Suprapubic skin (tissue), 4 donors: ENCODE data around the gene RASA1. TPM values are rescaled to one million over a fixed set of nuclear protein-coding genes. Genes with fewer than 3 reads are reported as not detected.

Experiments used
- DNase-seq, 2 donors: peaks; one replicate each; pipeline ENCODE4 v3.0.0-alpha.2; 2019; ENCODE audit warnings: low spot score in 2 of 2
- H3K27ac ChIP-seq: fragments of 200-600 bp; sonication (generic); one replicate; pipeline ENCODE4 v1.5.1; 2019
- H3K27me3 ChIP-seq: fragments of 200-600 bp; sonication (generic); one replicate; pipeline ENCODE4 v1.5.1; 2019
- H3K36me3 ChIP-seq: fragments of 200-600 bp; sonication (generic); one replicate; pipeline ENCODE4 v1.5.1; 2019
- H3K4me1 ChIP-seq: fragments of 200-600 bp; sonication (generic); one replicate; pipeline ENCODE4 v1.5.1; 2019
- H3K4me3 ChIP-seq: fragments of 200-600 bp; sonication (generic); one replicate; pipeline ENCODE4 v1.5.1; 2019; ENCODE audit warnings: mild to moderate bottlenecking
- H3K9me3 ChIP-seq: fragments of 200-600 bp; sonication (generic); one replicate; pipeline ENCODE4 v1.5.1; 2019
- EP300 ChIP-seq: sonication (generic); formaldehyde crosslinking; IDR thresholded peaks from one replicate; pipeline ENCODE4 v1.6.1; 2017; ENCODE audit warnings: antibody characterized with exemption
- POLR2A ChIP-seq, 2 donors: fragments of 450-650 bp; IDR thresholded peaks; one replicate each; pipeline ENCODE4 v1.6.1; 2017; ENCODE audit warnings: antibody characterized with exemption in 2 of 2, mild to moderate bottlenecking in 2 of 2, moderate library complexity in 2 of 2
- POLR2AphosphoS5 ChIP-seq, 3 donors: sonication (generic); formaldehyde crosslinking; IDR thresholded peaks; one replicate each; pipeline ENCODE4 v1.6.1; 2017; ENCODE audit warnings: antibody characterized with exemption in 3 of 3
- WGBS: methylation state at CpG from one replicate; pipeline ENCODE4 v1.1.5; 2018; 5-methylcytosine and 5-hydroxymethylcytosine counted together
- total RNA-seq, 4 donors: library from RNA; depleted of rRNA; stranded (reverse); fragments of >200 nt; gene quantifications; one replicate each; pipeline ENCODE4 v1.1.0, GENCODE V29; 2016
- TF ChIP-seq, protein P1 (sequence below), 2 donors: fragments of 200-600 bp in 1 of 2; fragments of 450-650 bp in 1 of 2; sonication (generic) in 1 of 2; IDR thresholded peaks; one replicate each; pipeline ENCODE4 v1.5.1; 2016 to 2019; ENCODE audit warnings: antibody characterized with exemption in 2 of 2, mild to moderate bottlenecking in 1 of 2, moderate library complexity in 1 of 2

RASA1 gene
- total RNA-seq, 4 donors from 2014 or later: 18.8 to 35.3 (median 26.6) TPM

DNA sequence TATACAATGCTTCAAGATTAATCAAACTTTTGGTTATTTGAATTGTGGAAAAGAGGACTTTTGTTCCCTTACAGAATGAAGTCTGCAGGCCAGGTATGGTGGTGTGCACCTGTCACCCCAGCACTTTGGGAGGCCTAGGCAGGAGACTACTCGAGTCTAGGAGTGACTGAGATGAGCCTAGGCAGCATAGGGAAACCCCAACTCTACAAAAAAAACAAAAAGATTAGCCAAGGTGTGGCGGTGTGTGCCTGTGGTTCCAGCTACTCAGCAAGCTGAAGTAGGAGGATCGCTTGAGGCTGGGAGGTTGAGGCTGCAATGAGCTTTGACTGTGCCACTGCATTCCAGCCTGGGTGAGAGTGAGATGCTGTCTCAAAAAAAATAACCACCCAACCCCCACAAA is 135.7 kb downstream of the RASA1 start:
- peaks cover 73% of the 10 kb centered on the region for H3K36me3 ChIP-seq
- no peaks in the 10 kb centered on the region for H3K27me3 ChIP-seq
- DNase-seq: no peak
- H3K27ac ChIP-seq: no peak overlapping the region
- no peak for TF ChIP-seq EP300
- TF ChIP-seq POLR2AphosphoS5 (IDR thresholded peaks at IDR 0.05): no peak
- no peak for TF ChIP-seq POLR2A (IDR thresholded peaks at IDR 0.05)
- TF ChIP-seq, protein P1, sequence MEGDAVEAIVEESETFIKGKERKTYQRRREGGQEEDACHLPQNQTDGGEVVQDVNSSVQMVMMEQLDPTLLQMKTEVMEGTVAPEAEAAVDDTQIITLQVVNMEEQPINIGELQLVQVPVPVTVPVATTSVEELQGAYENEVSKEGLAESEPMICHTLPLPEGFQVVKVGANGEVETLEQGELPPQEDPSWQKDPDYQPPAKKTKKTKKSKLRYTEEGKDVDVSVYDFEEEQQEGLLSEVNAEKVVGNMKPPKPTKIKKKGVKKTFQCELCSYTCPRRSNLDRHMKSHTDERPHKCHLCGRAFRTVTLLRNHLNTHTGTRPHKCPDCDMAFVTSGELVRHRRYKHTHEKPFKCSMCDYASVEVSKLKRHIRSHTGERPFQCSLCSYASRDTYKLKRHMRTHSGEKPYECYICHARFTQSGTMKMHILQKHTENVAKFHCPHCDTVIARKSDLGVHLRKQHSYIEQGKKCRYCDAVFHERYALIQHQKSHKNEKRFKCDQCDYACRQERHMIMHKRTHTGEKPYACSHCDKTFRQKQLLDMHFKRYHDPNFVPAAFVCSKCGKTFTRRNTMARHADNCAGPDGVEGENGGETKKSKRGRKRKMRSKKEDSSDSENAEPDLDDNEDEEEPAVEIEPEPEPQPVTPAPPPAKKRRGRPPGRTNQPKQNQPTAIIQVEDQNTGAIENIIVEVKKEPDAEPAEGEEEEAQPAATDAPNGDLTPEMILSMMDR (IDR thresholded peaks at IDR 0.05): no peak
- H3K9me3 ChIP-seq: no peaks in the 10 kb centered on the region
- H3K4me3 ChIP-seq: no peak overlapping the region
- peaks cover 10% of the 10 kb centered on the region for H3K4me1 ChIP-seq
- WGBS: 86% methylated on average over 3 of the region's 3 CpGs

DNA sequence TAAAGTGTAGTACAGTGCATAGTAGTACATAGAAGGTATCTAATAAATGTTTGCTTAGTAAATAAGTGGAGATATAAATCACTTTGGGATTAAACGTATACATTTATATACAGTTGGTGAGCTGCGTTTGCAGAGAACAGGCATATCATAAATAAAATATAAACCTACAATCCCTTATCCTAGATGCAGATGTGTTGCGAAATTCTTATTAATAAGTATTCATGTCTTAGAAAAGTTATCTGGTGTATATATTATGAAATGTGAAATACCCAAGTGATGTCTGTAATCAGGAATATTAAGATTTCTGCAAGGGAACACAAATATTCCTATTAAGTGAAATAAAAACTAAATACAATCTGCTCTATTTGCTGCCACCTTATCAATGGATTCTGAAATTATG is 136.2 kb downstream of the RASA1 start:
- Histone ChIP-seq H3K36me3 (peaks cover 73% of the 10 kb centered on the region), H3K4me3 (no peak overlapping the region), H3K27me3 (no peaks in the 10 kb centered on the region), H3K27ac (no peak overlapping the region), H3K4me1 (peaks cover 10% of the 10 kb centered on the region), H3K9me3 (no peaks in the 10 kb centered on the region)
- DNase-seq: no peak
- TF ChIP-seq EP300 (no peak), POLR2A (IDR thresholded peaks at IDR 0.05) (no peak), POLR2AphosphoS5 (IDR thresholded peaks at IDR 0.05) (no peak)
- TF ChIP-seq, protein P1 (IDR thresholded peaks at IDR 0.05): no peak
- 97% methylated on average over 3 of the region's 3 CpGs for WGBS

DNA sequence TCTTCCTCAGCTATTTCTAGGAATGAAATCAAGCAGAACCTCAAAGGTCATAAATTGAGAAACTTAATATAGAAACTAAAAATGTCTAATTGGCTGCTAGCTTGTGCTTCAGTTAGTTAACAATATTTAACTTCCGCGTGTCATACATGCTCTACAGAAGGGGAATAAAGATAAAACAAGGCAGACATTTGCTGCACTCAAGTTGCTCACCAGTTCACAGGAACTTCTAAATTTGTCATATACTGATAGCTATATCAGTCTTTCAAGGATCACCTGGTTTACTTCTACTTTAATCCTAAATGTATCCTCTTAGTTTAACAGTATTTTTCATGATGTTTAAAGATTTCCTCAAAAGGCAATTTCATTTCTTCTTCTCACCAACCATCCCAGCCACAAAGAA is 136.7 kb downstream of the RASA1 start:
- H3K36me3 ChIP-seq: peaks cover 69% of the 10 kb centered on the region
- 95% methylated on average over 2 of the region's 2 CpGs for WGBS
- no peaks in the 10 kb centered on the region for H3K27me3 ChIP-seq
- no peak overlapping the region for H3K27ac ChIP-seq
- H3K4me1 ChIP-seq: peaks cover 6% of the 10 kb centered on the region
- TF ChIP-seq EP300: no peak
- H3K4me3 ChIP-seq: no peak overlapping the region
- no peaks in the 10 kb centered on the region for H3K9me3 ChIP-seq
- no peak for DNase-seq

DNA sequence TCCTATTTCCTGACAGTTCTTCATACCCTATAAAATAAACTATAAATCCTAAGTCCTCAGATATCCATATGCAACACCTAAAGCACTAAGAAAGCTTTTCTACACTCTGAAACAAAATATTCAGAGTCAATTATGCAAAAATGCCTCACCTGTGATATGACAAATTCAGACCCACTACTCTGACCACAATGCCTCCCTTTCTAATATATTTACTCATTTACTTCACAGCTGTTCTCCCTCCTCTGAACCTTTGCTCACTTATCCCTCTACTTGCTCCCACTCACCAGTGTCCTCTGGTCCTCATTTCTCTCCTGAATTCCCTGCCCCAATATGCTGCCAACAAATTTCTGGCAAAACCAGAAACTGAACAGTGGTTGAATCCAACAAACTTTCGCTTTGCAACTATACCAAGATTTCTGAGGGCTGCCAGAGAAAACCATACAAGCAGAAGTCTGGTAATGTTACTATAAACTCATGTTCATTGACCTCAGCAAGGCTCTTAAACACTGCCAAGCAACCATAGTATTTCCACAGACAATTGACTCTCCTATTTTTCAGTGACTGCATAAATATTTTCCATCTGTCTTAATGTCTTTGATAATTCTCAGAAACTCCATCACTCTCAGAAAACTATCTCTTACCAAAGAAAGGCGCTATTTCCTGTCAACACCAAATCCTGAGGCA is 137.9 kb downstream of the RASA1 start:
- WGBS: 92% methylated on average over 2 of the region's 2 CpGs
- TF ChIP-seq POLR2A (IDR thresholded peaks at IDR 0.05) (no peak), POLR2AphosphoS5 (IDR thresholded peaks at IDR 0.05) (no peak), EP300 (no peak)
- TF ChIP-seq, protein P1 (IDR thresholded peaks at IDR 0.05): no peak
- Histone ChIP-seq H3K4me3 (no peak overlapping the region), H3K27ac (no peak overlapping the region), H3K36me3 (peaks cover 67% of the 10 kb centered on the region), H3K4me1 (peaks cover 7% of the 10 kb centered on the region), H3K9me3 (no peaks in the 10 kb centered on the region), H3K27me3 (no peaks in the 10 kb centered on the region)
- DNase-seq: no peak

DNA sequence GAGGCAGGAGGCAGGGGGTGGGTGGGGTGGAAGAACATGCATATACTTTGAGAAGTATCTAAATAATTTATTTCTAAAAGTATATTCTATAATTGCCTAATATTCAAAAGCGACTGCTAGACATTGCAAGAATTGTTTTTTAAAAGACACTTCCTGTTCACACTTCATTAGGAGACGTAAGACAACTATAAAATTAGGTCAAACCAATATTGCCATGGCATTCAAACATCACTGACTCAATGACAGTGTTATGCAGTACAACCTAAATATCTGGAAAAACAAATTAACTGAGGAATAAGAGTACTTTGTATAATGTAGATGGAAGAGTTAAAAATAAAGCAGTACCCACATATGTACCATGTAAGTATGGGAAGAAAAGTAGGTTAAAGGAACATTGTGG is 140.5 kb downstream of the RASA1 start:
- Histone ChIP-seq H3K4me1 (peaks cover 22% of the 10 kb centered on the region), H3K27ac (no peak overlapping the region), H3K27me3 (no peaks in the 10 kb centered on the region), H3K9me3 (no peaks in the 10 kb centered on the region), H3K4me3 (no peak overlapping the region), H3K36me3 (peaks cover 54% of the 10 kb centered on the region)
- 78% methylated on average over 2 of the region's 2 CpGs for WGBS
- DNase-seq: no peak
- TF ChIP-seq, protein P1 (IDR thresholded peaks at IDR 0.05): no peak
- TF ChIP-seq POLR2A (IDR thresholded peaks at IDR 0.05) (no peak), EP300 (no peak), POLR2AphosphoS5 (IDR thresholded peaks at IDR 0.05) (no peak)

DNA sequence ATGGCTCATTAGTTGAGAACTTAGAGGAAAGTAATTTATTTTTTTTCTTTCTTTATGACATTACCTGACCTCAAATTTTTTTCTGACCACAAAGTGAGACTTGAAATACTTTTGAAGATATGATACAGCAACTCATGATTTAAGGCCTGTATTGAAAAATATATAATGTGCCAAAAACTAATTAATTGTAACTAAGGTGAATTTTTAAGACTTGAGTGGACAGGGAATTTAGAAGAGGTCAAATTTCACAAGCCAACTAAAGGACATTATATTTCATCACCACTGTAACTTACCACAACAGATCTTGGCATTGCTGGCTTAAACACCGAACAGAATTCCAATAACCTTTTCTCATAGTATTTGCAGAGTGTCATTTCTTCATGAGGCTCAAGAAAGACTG is 143.2 kb downstream of the RASA1 start:
- no peak for DNase-seq
- H3K27me3 ChIP-seq: no peaks in the 10 kb centered on the region
- peaks cover 29% of the 10 kb centered on the region for H3K36me3 ChIP-seq
- no peak overlapping the region for H3K4me3 ChIP-seq
- no peak overlapping the region for H3K27ac ChIP-seq
- TF ChIP-seq POLR2A (IDR thresholded peaks at IDR 0.05): no peak
- no peaks in the 10 kb centered on the region for H3K9me3 ChIP-seq
- H3K4me1 ChIP-seq: peaks cover 28% of the 10 kb centered on the region
- WGBS: 75% methylated on average over 1 of the region's 1 CpG
